ENCODE results near the gene AQP12A. TPM values are rescaled to one million over a fixed set of nuclear protein-coding genes. Genes with fewer than 3 reads are reported as not detected.

The AQP12A gene
- total and polyA plus RNA-seq, 10 of the 15 experiments (the other 5 are each of a cell fraction or from before 2014, with no cell fraction given): not detected

DNA sequence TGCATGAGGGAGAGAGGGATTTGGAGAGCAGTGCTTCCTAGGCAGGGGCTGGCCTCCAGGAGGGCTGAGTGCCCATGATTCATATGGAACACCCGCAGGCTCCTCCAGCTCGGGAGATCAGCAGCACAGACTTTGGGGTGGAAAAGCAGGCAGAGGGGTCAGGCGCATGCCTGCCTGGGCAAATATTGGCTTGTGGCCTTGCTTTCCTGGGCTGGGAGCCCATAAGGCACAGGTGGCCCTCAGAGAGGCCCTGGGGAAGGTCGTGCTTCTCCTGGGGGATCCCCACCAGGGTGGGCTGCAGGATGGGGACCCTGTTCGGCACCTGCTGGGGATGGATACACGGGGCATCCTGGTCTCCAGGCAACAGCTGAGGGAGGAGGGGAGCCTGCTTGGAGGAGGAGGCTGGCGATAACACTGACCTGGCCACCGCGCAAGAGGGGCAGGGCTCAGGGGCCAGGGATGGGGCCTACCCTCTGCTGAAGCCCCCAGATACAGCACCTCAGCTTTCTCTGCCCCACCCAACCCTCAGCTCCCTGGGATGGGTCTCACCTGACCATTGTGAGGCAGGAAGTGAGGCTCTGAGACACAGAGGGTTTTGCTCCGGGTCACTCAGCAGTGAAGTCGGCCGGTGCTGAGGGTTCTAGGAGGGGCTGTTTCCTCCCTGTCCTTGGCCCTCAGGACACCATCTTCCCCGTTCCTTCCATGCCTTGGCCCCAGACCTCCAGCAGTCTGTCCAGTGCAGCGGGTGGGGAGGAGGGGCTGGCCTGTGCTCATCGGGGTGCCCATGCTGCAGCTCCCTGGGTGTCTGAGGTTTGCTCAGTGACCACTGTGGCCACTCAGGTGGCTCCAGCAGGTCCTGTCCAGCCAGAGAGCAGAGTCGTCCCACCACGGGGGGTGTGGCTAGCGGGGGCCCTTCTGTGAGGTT lies 12.0 kb downstream of the AQP12A start:
- Histone ChIP-seq H3K4me1 (ENCODE audit: control insufficient read depth, insufficient read depth, low read length) (no peaks in the 10 kb centered on the region), H3K4me3 (no peak overlapping the region), H4K20me1 (ENCODE audit: control insufficient read depth, insufficient read depth) (no peaks in the 10 kb centered on the region), H3K27me3 (replicated peaks in 1 of 2; ENCODE audit: control insufficient read depth in 2 of 2, insufficient read depth in 2 of 2, low read length in 1 of 2) (peaks cover 0 to 2% of the 10 kb centered on the region in 2 experiments; a peak in 1 of 4 replicates), H3K4me2 (ENCODE audit: control insufficient read depth, insufficient read depth) (no peak overlapping the region), H3K36me3 (ENCODE audit: control insufficient read depth in 2 of 2, insufficient read depth in 2 of 2, low read length in 1 of 2) (no peaks in the 10 kb centered on the region), H3K79me2 (ENCODE audit: control insufficient read depth, insufficient read depth, low read length) (no peaks in the 10 kb centered on the region), H2AFZ (ENCODE audit: control insufficient read depth, low read depth, low read length) (no peak overlapping the region), H3K27ac (ENCODE audit: control insufficient read depth, insufficient read depth) (no peak overlapping the region), H3K9me3 (replicated peaks; ENCODE audit: control insufficient read depth, insufficient read depth, low read length) (no peaks in the 10 kb centered on the region), H3K9ac (ENCODE audit: control insufficient read depth, insufficient read depth, low read length) (no peak overlapping the region)
- 38% methylated on average over 18 of the region's 18 CpGs for WGBS (ENCODE audit: insufficient coverage, insufficient replicate concordance, low lambda C conversion rate, missing lambda C conversion rate)
- in situ Hi-C loops (cut with MboI): no loop called here
- POLR2A ChIA-PET: no interaction called here
- intact Hi-C loops (cut with micrococcal nuclease; ENCODE audit: unreplicated experiment): loop anchor here (10.0 kb wide), 1 partner anchor 189 kb away; no protein-coding TSS in a partner anchor
- CTCF ChIA-PET: interaction anchor here (2.9 kb wide), 1 partner anchor 190 kb away, joined by 12 read pairs; no protein-coding TSS in a partner anchor
- no peak for DNase-seq (ENCODE audit: low read depth, low spot score)
- no peak for TF ChIP-seq BMI1 (IDR thresholded peaks at IDR 0.05; ENCODE audit: borderline replicate concordance)
- no peak for TF ChIP-seq SREBF1 (IDR thresholded peaks at IDR 0.05; ENCODE audit: low read length)
- TF ChIP-seq, protein P1, sequence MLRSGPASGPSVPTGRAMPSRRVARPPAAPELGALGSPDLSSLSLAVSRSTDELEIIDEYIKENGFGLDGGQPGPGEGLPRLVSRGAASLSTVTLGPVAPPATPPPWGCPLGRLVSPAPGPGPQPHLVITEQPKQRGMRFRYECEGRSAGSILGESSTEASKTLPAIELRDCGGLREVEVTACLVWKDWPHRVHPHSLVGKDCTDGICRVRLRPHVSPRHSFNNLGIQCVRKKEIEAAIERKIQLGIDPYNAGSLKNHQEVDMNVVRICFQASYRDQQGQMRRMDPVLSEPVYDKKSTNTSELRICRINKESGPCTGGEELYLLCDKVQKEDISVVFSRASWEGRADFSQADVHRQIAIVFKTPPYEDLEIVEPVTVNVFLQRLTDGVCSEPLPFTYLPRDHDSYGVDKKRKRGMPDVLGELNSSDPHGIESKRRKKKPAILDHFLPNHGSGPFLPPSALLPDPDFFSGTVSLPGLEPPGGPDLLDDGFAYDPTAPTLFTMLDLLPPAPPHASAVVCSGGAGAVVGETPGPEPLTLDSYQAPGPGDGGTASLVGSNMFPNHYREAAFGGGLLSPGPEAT (IDR thresholded peaks at IDR 0.05; ENCODE audit: low read depth): no peak
- no peak for TF ChIP-seq ETV6 (conservative IDR thresholded peaks at IDR 0.05 in 1 of 2, IDR thresholded peaks at IDR 0.05 in 1 of 2; ENCODE audit: borderline replicate concordance in 1 of 2, low read depth in 1 of 2)
- no peak for TF ChIP-seq POLR2AphosphoS5 (IDR thresholded peaks at IDR 0.05; ENCODE audit: low read length)
- TF ChIP-seq SMAD1 (IDR thresholded peaks at IDR 0.05; ENCODE audit: low read depth, partially characterized antibody): no peak
- TF ChIP-seq, protein P2, sequence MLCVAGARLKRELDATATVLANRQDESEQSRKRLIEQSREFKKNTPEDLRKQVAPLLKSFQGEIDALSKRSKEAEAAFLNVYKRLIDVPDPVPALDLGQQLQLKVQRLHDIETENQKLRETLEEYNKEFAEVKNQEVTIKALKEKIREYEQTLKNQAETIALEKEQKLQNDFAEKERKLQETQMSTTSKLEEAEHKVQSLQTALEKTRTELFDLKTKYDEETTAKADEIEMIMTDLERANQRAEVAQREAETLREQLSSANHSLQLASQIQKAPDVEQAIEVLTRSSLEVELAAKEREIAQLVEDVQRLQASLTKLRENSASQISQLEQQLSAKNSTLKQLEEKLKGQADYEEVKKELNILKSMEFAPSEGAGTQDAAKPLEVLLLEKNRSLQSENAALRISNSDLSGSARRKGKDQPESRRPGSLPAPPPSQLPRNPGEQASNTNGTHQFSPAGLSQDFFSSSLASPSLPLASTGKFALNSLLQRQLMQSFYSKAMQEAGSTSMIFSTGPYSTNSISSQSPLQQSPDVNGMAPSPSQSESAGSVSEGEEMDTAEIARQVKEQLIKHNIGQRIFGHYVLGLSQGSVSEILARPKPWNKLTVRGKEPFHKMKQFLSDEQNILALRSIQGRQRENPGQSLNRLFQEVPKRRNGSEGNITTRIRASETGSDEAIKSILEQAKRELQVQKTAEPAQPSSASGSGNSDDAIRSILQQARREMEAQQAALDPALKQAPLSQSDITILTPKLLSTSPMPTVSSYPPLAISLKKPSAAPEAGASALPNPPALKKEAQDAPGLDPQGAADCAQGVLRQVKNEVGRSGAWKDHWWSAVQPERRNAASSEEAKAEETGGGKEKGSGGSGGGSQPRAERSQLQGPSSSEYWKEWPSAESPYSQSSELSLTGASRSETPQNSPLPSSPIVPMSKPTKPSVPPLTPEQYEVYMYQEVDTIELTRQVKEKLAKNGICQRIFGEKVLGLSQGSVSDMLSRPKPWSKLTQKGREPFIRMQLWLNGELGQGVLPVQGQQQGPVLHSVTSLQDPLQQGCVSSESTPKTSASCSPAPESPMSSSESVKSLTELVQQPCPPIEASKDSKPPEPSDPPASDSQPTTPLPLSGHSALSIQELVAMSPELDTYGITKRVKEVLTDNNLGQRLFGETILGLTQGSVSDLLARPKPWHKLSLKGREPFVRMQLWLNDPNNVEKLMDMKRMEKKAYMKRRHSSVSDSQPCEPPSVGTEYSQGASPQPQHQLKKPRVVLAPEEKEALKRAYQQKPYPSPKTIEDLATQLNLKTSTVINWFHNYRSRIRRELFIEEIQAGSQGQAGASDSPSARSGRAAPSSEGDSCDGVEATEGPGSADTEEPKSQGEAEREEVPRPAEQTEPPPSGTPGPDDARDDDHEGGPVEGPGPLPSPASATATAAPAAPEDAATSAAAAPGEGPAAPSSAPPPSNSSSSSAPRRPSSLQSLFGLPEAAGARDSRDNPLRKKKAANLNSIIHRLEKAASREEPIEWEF (IDR thresholded peaks at IDR 0.05; ENCODE audit: insufficient replicate concordance, low read depth, low read length): no peak
- TF ChIP-seq JUND (IDR thresholded peaks at IDR 0.05; ENCODE audit: low read depth, low read length): no peak
- TF ChIP-seq GATAD2B (conservative IDR thresholded peaks at IDR 0.05; ENCODE audit: low read depth): no peak
- TF ChIP-seq CREM (IDR thresholded peaks at IDR 0.05; ENCODE audit: low read depth): no peak
- TF ChIP-seq RBBP5 (conservative IDR thresholded peaks at IDR 0.05): no peak
- no peak for ATAC-seq
- SMC1A ChIA-PET (ENCODE audit: uncharacterized antibody, unreplicated experiment): no interaction called here
- RAD21 ChIA-PET (ENCODE audit: unreplicated experiment): interaction anchor here (1.3 kb wide), 1 partner anchor 189 kb away, joined by 6 read pairs; no protein-coding TSS in a partner anchor
- no peak for FAIRE-seq
- no TSS peak for BruUV-seq (replicated peaks)
